Activated gamma-delta T cell (primary cell): Measurements from ENCODE around the gene MMP23B.

Experiments
- DNase-seq: peaks from one replicate; lab custom pipeline; 2025; lab: John Stamatoyannopoulos, UW

Gene MMP23B

GRCh38 chr1:1620433-1621139 is 11.4 kb upstream of the MMP23B start:
- DNase-seq: no peak

- DNase-seq: no peak
Measured at GRCh38 chr1:1621173-1622009, 10.6 kb upstream of the MMP23B start.

- no peak for DNase-seq
Measured at GRCh38 chr1:1622010-1622787, 9.8 kb upstream of the MMP23B start.

- DNase-seq: no peak
Measured at GRCh38 chr1:1622788-1623094, 9.2 kb upstream of the MMP23B start.

- no peak for DNase-seq
Measured at GRCh38 chr1:1623181-1623630, 8.8 kb upstream of the MMP23B start.

GRCh38 chr1:1623631-1624442 is 8.1 kb upstream of the MMP23B start:
- DNase-seq: no peak

GRCh38 chr1:1624443-1625403 is 7.2 kb upstream of the MMP23B start:
- DNase-seq: no peak

- DNase-seq: no peak
Measured at GRCh38 chr1:1625404-1625775, 6.6 kb upstream of the MMP23B start.

- no peak for DNase-seq
Measured at GRCh38 chr1:1625824-1626206, 6.2 kb upstream of the MMP23B start.

GRCh38 chr1:1626207-1627141 is 5.5 kb upstream of the MMP23B start:
- no peak for DNase-seq

- DNase-seq: no peak
Measured at GRCh38 chr1:1627261-1627828, 4.6 kb upstream of the MMP23B start.

- DNase-seq: no peak
Measured at GRCh38 chr1:1627829-1628753, 3.9 kb upstream of the MMP23B start.

GRCh38 chr1:1628754-1629429 is 3.1 kb upstream of the MMP23B start:
- DNase-seq: peak; percentile 46

GRCh38 chr1:1629430-1630190 is 2.4 kb upstream of the MMP23B start:
- DNase-seq: peak; percentile 89

GRCh38 chr1:1630191-1630964 is 1.6 kb upstream of the MMP23B start:
- DNase-seq: peak; percentile 97
